Central memory CD4-positive, alpha-beta T cell (primary cell): ENCODE data around the gene PLXNB1.
A peak's percentile ranks its signal among the peaks of the same experiment; 100 is the strongest.
"Not testable (repeated sequence)": the region's sequence is repeated elsewhere in the genome, so short reads cannot be mapped to it uniquely, and the experiment has no call there.

Experiments used
- DNase-seq: peaks from one replicate; pipeline ENCODE4 v3.0.0; 2022
- total RNA-seq, 3 experiments: gene quantifications; one replicate each; lab custom pipeline; 2026; lab: John Stamatoyannopoulos, UW

The PLXNB1 gene, protein sequence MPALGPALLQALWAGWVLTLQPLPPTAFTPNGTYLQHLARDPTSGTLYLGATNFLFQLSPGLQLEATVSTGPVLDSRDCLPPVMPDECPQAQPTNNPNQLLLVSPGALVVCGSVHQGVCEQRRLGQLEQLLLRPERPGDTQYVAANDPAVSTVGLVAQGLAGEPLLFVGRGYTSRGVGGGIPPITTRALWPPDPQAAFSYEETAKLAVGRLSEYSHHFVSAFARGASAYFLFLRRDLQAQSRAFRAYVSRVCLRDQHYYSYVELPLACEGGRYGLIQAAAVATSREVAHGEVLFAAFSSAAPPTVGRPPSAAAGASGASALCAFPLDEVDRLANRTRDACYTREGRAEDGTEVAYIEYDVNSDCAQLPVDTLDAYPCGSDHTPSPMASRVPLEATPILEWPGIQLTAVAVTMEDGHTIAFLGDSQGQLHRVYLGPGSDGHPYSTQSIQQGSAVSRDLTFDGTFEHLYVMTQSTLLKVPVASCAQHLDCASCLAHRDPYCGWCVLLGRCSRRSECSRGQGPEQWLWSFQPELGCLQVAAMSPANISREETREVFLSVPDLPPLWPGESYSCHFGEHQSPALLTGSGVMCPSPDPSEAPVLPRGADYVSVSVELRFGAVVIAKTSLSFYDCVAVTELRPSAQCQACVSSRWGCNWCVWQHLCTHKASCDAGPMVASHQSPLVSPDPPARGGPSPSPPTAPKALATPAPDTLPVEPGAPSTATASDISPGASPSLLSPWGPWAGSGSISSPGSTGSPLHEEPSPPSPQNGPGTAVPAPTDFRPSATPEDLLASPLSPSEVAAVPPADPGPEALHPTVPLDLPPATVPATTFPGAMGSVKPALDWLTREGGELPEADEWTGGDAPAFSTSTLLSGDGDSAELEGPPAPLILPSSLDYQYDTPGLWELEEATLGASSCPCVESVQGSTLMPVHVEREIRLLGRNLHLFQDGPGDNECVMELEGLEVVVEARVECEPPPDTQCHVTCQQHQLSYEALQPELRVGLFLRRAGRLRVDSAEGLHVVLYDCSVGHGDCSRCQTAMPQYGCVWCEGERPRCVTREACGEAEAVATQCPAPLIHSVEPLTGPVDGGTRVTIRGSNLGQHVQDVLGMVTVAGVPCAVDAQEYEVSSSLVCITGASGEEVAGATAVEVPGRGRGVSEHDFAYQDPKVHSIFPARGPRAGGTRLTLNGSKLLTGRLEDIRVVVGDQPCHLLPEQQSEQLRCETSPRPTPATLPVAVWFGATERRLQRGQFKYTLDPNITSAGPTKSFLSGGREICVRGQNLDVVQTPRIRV (N-terminal part only)
- total RNA-seq: 3.7 to 13.4 (median 8.9) reads per million in 3 experiments

DNA sequence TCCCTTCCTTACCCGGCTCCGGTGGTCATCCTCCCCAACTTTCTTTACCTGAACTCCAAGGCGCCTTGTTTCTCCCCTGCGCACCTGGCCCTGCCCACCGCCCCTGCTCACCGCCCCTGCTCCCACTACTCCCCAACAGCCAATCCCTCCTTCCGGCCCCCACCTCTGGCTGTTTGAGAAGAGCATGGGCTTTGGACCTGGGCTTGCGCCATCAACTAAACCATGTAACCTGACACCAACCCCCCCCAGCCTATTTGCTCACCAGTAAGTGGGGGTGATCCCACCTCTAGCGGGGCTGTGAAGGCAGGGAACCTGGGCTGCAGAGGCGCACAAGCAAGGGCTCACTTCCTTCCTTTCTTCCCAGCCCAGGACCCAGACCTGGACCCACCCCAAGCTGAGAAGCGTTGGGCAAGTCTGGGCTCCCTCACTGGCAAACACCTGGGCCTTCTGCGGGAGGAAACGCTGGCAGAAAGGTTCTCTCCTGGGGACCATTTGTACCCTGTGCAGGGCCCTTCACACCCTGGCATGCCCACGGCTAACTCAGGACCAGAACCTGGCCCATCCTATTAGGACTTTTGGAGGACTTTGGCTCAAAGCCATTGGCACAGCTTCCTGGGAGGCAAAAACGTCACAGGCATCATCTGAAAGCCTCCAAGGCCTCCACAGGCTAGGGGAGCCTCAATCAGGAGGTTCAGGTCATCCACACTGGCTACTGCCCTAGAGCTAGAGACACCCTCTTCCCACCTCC, at the start of gene PLXNB1:
Gene PLXNB1, minus strand, starts transcription at position 127 of the 748 bp plus-strand sequence. CDS start 5,475 bp downstream, outside the sequence.
- DNase-seq: no peak

DNA sequence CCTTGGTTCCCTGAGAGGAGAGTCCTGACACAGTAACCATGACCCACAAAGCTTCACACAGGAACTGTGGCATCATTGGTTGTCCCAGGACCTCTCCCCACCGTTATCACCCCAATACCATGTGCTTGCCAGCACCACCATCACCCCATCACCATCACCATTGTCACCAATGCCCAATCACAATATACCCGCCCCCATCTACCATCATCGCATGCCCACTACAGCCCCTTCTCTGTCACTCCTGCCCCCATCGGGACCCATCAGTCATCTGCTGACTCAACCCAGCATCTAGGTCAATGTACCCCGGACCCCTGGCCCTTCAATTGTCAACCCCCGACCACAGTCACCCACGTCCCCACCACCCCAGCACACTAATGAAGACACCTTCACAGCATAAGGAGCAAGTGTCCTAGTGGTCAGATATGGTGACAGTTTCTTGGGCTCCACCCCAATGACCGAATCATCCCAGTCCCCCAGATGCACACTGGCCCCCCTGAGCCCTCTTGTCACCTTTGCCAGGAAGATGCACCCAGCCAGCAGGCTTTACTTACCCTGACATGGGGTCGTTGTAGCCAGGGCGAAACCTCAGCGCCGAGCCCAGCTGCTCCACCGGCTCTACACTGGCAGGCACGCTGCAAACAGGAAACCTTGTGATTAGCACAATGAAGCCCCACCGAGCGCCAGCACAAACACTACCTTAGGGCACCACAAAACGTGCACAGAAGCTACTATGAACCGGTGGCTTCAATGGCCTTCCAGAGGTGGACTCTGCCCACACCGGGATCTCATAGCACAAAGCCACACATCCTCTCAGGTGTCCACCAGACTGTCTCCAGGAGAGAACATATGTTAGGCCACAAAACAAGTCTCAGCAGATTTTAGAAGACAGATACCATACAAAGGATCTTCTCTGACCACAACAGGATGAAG, 49.0 kb upstream of the PLXNB1 start:
- peak; percentile 87 for DNase-seq

DNA sequence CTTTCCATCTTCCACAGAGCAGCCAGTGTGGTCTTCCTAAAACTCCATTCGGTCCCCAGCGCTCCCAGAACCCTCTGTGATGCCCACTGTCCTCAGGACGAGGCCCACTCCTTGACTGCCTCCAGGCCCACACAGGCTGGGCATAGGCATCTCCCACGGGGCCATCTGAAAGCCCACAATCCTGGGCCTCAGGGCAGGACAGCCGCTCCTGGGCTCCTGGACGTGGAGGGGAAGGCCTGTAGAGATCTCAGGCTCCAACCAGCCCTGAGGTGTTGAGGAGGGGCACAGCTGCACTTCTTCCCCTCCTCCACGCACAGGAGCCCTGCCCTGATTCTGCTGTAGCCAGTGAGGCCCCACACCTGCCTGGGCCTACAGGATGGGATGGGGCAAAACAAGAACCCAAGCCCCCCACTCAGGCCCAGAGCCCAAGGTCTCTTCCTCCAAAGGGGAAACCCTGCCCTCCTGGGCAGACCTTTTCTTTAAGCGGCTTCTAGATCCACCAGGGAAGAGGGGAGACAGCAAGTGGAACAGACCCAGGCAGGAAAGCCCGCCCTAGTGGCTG, 48.2 kb upstream of the PLXNB1 start:
- DNase-seq: no peak

DNA sequence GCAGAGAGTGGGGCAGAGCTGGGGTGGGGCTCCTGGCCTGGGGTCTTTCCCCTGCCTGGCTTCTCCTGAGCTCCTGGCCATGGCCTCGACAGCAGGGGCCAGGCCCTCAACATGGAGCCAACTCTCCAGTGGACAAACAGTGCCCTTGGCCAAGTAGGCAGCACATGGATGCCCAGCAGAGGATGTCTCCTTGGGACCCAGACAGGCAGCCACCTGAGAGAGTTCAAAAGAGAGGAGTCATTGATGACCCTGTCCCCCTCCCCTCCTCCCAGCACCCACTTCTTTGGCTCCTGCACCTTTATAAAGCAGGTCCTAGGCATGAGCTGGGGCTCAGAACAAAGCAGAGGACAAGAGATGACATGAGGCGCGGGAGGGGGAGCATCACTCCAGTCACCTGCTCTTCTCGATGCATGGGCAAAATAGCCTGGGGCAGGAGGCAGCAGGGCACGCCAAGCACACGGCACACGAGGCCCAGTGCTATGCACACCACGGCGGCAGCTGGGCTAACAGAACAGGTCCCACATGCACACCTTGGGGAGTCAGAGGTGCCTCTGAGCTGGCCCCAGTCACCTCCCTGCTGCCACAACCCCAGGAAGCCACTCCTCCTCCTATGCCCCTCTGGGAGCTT, 46.7 kb upstream of the PLXNB1 start:
- DNase-seq: no peak

DNA sequence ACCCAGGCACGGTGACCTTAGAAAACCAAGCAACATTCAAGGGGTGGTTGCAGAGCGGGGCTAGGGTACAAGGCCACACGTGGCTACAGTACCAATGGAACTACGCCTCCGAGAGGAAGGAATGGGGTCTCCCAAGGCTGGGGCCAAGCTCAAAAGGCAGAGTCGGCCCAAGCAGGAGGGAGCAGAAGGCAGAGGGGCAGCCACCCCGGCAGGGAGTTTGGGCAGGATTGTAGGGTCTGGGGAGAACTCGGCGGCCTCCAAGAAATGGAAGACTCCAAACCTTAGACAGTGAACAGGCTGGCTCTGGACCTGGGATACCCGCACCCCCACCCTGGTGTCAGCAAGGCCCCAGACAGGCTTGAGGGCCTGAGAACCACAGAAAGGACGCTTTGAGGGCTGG, 45.3 kb upstream of the PLXNB1 start:
- DNase-seq: no peak

DNA sequence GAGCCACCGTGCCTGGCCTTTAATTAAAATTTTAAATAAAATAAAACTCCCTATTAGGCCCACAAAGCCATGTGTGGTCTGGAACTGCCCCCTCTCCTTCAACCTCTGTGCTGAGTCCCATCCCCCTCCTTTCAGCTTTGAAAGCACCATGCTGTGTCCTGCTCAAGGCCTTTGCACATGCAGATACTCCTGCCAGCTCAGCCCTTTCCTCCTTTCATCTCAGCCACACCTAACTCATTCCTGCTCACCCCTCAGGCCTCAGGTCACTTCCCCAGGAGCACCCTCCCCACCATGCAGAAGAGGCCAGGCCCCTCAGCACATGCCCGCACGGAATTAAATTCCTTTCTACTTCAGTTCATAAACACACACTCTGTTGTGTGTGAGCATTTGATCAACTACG, 44.7 kb upstream of the PLXNB1 start:
- DNase-seq: no peak

DNA sequence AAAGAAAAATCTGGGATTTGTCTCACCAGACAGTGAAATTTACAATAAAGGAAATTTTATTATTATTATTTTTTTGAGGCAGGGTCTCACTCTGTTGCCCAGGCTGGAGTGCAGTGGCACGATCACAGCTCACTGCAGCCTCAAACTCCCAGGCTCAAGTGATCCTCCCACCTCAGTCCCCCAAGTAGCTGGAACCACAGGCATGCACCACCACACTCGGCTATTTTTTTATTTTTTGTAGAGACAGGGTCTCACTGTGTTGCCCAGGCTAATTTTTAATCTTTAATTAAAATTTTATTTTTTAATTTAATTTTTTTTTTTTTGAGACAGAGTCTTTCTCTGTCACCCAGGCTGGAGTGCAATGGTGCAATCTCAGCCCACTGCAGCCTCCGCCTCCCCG, 44.1 kb upstream of the PLXNB1 start:
- not testable (repeated sequence) for DNase-seq

DNA sequence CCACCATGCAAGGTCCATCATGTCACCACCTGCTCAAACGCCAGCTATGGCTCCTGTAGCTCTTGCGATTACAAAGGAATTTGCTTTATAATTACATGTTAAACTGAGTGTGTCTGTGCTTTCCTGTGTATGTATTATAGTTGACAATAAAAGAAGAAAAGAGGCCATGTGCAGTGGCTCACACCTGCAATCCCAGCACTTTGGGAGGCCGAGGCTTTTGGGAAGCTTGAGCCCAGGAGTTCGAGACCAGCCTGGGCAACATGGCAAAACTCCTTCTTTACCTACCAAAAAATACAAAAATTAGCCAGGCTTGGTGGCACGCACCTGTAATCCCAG, 43.7 kb upstream of the PLXNB1 start:
- DNase-seq: no peak

DNA sequence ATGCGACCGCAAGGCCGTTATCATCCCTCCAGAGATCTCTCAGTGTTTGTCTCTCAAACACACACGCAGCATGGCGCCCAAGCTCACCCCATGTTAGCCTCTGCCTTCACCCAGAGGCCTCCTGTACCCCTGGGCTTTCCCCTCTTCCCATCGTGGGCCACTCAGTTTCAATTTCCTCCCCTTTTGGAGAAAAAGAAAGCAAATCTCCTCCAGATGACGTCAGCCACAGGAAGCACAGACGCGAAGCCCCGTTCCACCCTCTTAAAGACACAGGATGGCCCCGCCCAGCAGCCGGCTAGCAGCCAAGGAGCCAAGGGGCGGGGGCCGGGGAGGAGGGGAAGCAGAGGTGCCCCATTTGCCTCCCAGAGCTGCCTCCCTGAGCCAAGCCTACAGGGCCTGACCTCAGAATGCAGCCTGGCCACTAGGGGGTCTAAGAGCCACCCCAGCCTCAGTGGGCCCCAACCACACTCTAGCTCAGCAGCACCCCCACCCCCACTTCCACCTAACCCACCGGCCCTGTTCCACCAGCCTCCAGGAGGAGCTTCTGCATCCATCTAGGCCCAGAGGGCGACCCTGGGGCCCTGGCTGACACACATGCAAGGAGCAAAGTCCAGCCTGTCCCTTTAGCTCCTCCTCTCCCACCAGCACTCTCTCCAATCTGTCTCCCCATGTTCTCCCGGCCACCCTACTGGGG, 43.2 kb upstream of the PLXNB1 start:
- peak; percentile 96 for DNase-seq

DNA sequence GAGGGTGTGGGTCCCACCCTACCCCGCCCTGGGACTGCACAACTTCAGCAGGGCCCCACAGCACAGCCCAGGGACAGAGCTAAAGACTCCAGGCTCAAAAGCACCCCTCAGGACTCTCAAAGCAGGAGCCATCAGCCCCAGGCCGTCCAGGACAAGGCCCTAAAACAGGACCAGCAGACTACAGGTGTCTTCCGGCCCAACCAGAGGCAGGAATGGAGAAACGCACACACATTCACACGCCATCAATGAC, 42.7 kb upstream of the PLXNB1 start:
- DNase-seq: no peak

DNA sequence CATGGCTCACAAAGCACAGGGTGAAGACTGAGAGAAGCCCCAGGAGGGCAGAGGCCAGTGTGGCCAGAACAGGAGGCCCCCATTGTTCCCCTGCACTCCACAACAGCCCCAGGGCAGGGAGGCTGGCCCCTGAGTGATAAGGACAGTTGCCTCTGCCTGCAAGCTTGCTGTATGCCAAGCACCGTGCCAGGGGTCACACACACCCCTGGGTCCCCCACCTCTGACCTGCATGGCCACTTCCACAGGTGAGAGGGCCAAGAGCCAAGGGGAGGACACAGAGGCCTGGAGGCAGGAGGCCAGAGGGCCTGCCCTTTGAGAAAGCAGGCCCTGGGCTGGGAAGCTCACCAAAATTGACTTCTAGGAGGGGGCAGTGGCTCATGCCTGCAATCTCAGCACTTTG, 40.4 kb upstream of the PLXNB1 start:
- no peak for DNase-seq

DNA sequence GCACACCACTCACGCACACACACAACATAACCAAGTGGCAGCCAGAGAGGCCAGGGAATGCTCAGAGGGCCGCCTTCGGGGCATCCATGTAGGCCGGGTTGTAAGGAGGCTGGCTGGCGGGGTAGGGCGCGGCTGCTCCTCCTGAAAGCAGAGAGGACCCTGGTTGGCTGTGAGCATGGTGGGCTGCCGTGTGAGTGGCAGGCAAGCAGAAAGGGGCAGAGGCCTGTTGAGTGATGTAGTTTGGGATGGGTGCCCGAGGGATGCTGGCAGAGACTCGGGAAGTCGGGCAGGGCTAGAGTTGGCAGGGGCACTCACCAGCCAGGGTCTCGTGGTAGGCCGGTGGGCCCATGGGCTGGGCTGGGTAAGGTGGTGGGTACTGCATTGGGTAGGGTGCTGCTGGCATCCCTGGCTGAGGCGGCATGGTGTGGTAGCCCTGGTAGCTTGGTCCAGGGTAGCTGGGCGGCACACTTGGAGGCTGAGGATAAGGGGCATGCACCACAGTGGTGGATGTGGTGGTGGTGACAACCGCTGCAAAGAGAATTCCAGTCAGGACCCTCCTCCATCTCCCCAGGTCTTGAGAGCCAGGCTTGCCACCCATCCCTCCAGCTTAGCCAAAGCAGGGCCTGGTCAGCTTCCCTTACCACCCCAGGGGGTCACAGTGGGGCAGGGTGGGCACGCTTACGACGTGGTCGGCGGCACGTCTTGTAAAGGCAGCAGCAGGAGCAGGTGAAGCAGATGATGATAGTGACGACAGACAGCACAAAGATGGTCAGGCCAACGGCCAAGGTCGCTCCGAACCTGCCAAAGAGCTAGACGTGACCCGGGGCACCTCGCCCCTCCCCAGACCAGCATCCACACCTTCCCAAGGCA, 39.4 kb upstream of the PLXNB1 start:
- DNase-seq: no peak

DNA sequence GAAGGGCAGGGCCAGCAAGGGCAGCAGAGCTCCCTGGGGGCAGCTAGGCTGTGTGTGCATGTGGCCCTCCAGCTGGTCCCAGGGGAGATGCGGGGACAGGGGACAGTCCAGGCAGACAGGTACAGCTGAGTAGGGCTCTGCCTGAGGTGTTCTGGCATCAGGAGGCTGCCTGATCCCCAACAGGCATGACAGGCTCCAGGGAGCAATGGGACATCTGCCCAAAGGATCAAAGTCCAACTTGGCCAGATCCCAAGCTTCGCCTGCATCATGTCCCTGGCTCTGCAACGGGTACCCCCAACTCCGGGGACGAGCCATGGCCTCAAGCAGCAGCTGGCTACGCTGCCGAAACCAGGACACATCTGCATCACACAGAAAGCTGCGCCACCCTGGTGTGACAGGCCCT, 38.4 kb upstream of the PLXNB1 start:
- DNase-seq: no peak

DNA sequence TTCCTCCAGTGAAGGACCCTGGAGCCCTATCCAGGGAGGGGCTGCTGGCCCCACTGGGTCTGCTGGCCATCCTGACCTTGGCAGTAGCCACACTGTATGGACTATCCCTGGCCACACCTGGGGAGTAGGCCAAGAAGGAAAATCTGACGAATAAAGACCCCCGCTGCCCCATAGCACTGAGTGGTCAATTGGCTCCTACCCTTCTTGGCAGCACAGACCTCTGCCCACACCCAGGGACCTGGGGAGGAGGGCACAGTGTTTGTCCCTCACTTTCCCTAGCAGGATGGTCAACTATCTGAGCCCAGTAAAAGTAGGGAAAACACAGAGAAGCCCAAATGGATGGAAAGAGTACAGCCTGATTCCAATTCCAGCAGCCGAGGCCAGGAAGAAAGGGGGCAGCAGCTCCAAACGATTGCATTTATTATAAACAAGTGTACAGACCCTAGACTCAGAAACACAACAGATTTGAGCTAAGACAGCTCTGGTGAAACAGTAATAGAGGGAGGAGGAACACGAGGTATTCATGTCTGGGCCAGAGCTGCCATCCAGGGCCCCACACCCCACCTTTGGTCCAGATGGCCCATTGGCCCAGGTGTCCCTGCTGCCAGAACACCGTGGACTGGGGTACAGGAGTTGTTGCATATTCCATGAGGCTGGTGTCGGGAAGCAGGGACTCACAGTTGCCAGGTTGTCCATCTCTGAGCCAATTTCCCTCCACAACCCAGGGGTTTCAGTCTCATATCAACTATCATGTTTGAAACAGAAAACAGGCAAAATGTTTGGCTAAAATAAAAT, 37.8 kb upstream of the PLXNB1 start:
- no peak for DNase-seq

DNA sequence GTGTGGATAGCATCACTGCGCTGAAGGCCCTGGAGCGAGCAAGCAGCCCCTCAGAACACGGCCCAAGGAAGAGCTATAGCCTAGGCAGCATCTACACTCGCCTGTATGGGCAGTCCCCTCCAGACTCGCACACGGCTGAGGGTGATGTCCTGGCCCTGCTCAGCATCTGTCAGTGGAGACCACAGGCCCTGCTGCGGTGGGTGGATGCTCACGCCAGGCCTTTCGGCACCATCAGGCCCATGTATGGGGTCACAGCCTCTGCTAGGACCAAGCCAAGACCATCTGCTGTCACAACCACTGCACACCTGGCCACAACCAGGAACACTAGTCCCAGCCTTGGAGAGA, 37.2 kb upstream of the PLXNB1 start:
- no peak for DNase-seq

DNA sequence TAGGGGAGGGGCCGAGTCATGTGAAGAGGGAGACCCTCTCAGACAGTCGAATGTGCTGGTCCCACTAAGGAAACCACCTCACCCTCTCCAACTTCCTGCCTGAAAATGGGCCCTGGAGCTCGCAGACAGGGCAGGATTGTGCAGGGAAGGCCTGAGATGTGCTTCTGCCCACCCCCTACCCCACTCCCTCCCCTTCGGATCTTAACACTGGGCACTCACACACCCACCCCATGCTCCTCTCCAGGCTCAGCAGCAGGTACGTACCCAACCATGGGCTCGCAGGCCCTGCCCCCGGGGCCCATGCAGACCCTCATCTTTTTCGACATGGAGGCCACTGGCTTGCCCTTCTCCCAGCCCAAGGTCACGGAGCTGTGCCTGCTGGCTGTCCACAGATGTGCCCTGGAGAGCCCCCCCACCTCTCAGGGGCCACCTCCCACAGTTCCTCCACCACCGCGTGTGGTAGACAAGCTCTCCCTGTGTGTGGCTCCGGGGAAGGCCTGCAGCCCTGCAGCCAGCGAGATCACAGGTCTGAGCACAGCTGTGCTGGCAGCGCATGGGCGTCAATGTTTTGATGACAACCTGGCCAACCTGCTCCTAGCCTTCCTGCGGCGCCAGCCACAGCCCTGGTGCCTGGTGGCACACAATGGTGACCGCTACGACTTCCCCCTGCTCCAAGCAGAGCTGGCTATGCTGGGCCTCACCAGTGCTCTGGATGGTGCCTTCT, 36.7 kb upstream of the PLXNB1 start:
- DNase-seq: peak; percentile 14
